Measurements from ENCODE around the gene USP24. TPM values are rescaled to one million over a fixed set of nuclear protein-coding genes. Genes with fewer than 3 reads are reported as not detected.

USP24 gene
- total RNA-seq, 1 donor from 2014 or later = 37.7 TPM

GRCh38 chr1:55180075-55180670 lies 35.0 kb downstream of the USP24 start:
- no peak for TF ChIP-seq CTCF (IDR thresholded peaks at IDR 0.05; ENCODE audit: unreplicated experiment)
- H3K27me3 Mint-ChIP-seq (ENCODE audit: unreplicated experiment) = no peaks in the 10 kb centered on the region
- DNase-seq (ENCODE audit: low spot score) = no peak
- peaks cover 4% of the 10 kb centered on the region for H3K4me1 Mint-ChIP-seq (ENCODE audit: unreplicated experiment)
- no peaks in the 10 kb centered on the region for H3K9me3 Mint-ChIP-seq (ENCODE audit: unreplicated experiment)
- H3K4me3 Mint-ChIP-seq (ENCODE audit: unreplicated experiment) = no peak overlapping the region
- H3K36me3 Mint-ChIP-seq (ENCODE audit: low read depth, unreplicated experiment) = peaks cover 4% of the 10 kb centered on the region
- no peak overlapping the region for H3K27ac Mint-ChIP-seq (ENCODE audit: unreplicated experiment)

GRCh38 chr1:55179177-55179835 lies 35.9 kb downstream of the USP24 start:
- Mint-ChIP-seq H3K4me3 (ENCODE audit: unreplicated experiment) (no peak overlapping the region), H3K9me3 (ENCODE audit: unreplicated experiment) (no peaks in the 10 kb centered on the region), H3K27ac (ENCODE audit: unreplicated experiment) (no peak overlapping the region), H3K36me3 (ENCODE audit: low read depth, unreplicated experiment) (peaks cover 1% of the 10 kb centered on the region), H3K27me3 (ENCODE audit: unreplicated experiment) (no peaks in the 10 kb centered on the region), H3K4me1 (ENCODE audit: unreplicated experiment) (peaks cover 4% of the 10 kb centered on the region)
- no peak for TF ChIP-seq CTCF (IDR thresholded peaks at IDR 0.05; ENCODE audit: unreplicated experiment)
- no peak for DNase-seq (ENCODE audit: low spot score)

- no peak for DNase-seq (ENCODE audit: low spot score)
- H3K27ac Mint-ChIP-seq (ENCODE audit: unreplicated experiment) = no peak overlapping the region
- no peak for TF ChIP-seq CTCF (IDR thresholded peaks at IDR 0.05; ENCODE audit: unreplicated experiment)
- H3K27me3 Mint-ChIP-seq (ENCODE audit: unreplicated experiment) = no peaks in the 10 kb centered on the region
- no peaks in the 10 kb centered on the region for H3K9me3 Mint-ChIP-seq (ENCODE audit: unreplicated experiment)
- H3K36me3 Mint-ChIP-seq (ENCODE audit: low read depth, unreplicated experiment) = peaks cover 4% of the 10 kb centered on the region
- no peaks in the 10 kb centered on the region for H3K4me1 Mint-ChIP-seq (ENCODE audit: unreplicated experiment)
- H3K4me3 Mint-ChIP-seq (ENCODE audit: unreplicated experiment) = no peak overlapping the region
These were observed 42.5 kb downstream of the USP24 start for GRCh38 chr1:55172687-55173086.

- Mint-ChIP-seq H3K27me3 (ENCODE audit: unreplicated experiment) (no peaks in the 10 kb centered on the region), H3K27ac (ENCODE audit: unreplicated experiment) (no peak overlapping the region), H3K36me3 (ENCODE audit: low read depth, unreplicated experiment) (peaks cover 4% of the 10 kb centered on the region), H3K9me3 (ENCODE audit: unreplicated experiment) (no peaks in the 10 kb centered on the region), H3K4me1 (ENCODE audit: unreplicated experiment) (no peaks in the 10 kb centered on the region), H3K4me3 (ENCODE audit: unreplicated experiment) (no peak overlapping the region)
- TF ChIP-seq CTCF (IDR thresholded peaks at IDR 0.05; ENCODE audit: unreplicated experiment) = no peak
- no peak for DNase-seq (ENCODE audit: low spot score)
These were observed 42.9 kb downstream of the USP24 start for GRCh38 chr1:55172272-55172671.

GRCh38 chr1:55171694-55172093 lies 43.5 kb downstream of the USP24 start:
- Mint-ChIP-seq H3K9me3 (ENCODE audit: unreplicated experiment) (no peaks in the 10 kb centered on the region), H3K4me1 (ENCODE audit: unreplicated experiment) (no peaks in the 10 kb centered on the region), H3K27ac (ENCODE audit: unreplicated experiment) (no peak overlapping the region), H3K27me3 (ENCODE audit: unreplicated experiment) (no peaks in the 10 kb centered on the region), H3K4me3 (ENCODE audit: unreplicated experiment) (no peak overlapping the region), H3K36me3 (ENCODE audit: low read depth, unreplicated experiment) (peaks cover 4% of the 10 kb centered on the region)
- DNase-seq (ENCODE audit: low spot score) = no peak
- no peak for TF ChIP-seq CTCF (IDR thresholded peaks at IDR 0.05; ENCODE audit: unreplicated experiment)

Data from endothelial cell (in vitro differentiated cells).